HCT116 (cell line): ENCODE measurements around the gene NEB. TPM values are rescaled to one million over a fixed set of nuclear protein-coding genes. Genes with fewer than 3 reads are reported as not detected.

Experiments used
- ATAC-seq: fragments of 200-7000 bp; cut with Tn5 transposase; 2 replicates; pipeline ENCODE4 v1.9.1; 2020; ENCODE audit warnings: mild to moderate bottlenecking, moderate library complexity
- BruUV-seq: library from RNA; stranded (reverse); fragments of 400-500 nt; replicated peaks from 2 replicates; lab custom pipeline; 2021; lab: Mats Ljungman, UMichigan
- CTCF ChIA-PET: fragments of 300-600 bp; sonication (Branson Sonifier 250); formaldehyde crosslinking; loops from one replicate; lab custom pipeline; 2021; ENCODE audit warnings: antibody characterized with exemption; lab: Charles Lee
- POLR2A ChIA-PET: fragments of 300-600, 350-600 bp; sonication (Branson Sonifier 250); formaldehyde crosslinking; loops from one replicate; lab custom pipeline; 2021; ENCODE audit warnings: antibody characterized with exemption; lab: Charles Lee
- RAD21 ChIA-PET, 2 experiments: fragments of 300-600 bp; sonication (Branson Sonifier 250); formaldehyde crosslinking; loops; one replicate each; lab custom pipeline; 2023; ENCODE audit warnings: low total read pairs in 2 of 2; ENCODE audit not compliant: uncharacterized antibody in 2 of 2, unreplicated experiment in 2 of 2, low non-redundant PET in 1 of 2; lab: Charles Lee
- DNase-seq: peaks from one replicate; pipeline ENCODE4 v3.0.0-alpha.2; 2010; ENCODE audit warnings: low read depth, low spot score
- H2AFZ ChIP-seq: fragments of 200-600 bp; shearing (Covaris generic), sonication (generic); 2 replicates; pipeline ENCODE4 v1.6.1; 2017; ENCODE audit warnings: low read depth, mixed run types, mixed read lengths, antibody characterized with exemption, low read length; ENCODE audit not compliant: poor library complexity, severe bottlenecking
- H3K27ac ChIP-seq: 2 replicates; pipeline ENCODE4 v1.5.1; 2012; ENCODE audit warnings: low read depth, low read length
- H3K27me3 ChIP-seq: fragments of 200-600 bp; sonication (generic); 2 replicates; pipeline ENCODE4 v1.6.1; 2016; ENCODE audit warnings: mixed run types, low read length, mixed read lengths; ENCODE audit not compliant: insufficient read depth
- H3K36me3 ChIP-seq, 2 experiments: fragments of 200-500 bp in 1 of 2; fragments of 200-600 bp in 1 of 2; sonication (Bioruptor generic) in 1 of 2; sonication (generic) in 1 of 2; 2 replicates each; pipeline versions ENCODE4 v1.5.1 to v1.6.1; 2014 to 2016; ENCODE audit warnings: low read length in 2 of 2, inconsistent platforms in 1 of 2, mixed read lengths in 1 of 2, mixed run types in 1 of 2; ENCODE audit not compliant: insufficient read depth in 2 of 2, control insufficient read depth in 1 of 2
- H3K4me1 ChIP-seq, 2 experiments: fragments of 200-600 bp in 1 of 2; sonication (generic) in 1 of 2; 2 replicates each; pipeline versions ENCODE4 v1.5.1 to v1.6.1; 2012 to 2017; ENCODE audit warnings: low read length in 2 of 2, inconsistent platforms in 1 of 2, mild to moderate bottlenecking in 1 of 2, mixed read lengths in 1 of 2, mixed run types in 1 of 2, moderate library complexity in 1 of 2; ENCODE audit not compliant: insufficient read depth in 2 of 2, control insufficient read depth in 1 of 2
- H3K4me2 ChIP-seq: fragments of 200-600 bp; sonication (generic); 2 replicates; pipeline ENCODE4 v1.6.1; 2017; ENCODE audit warnings: mixed run types, low read length, mixed read lengths
- H3K4me3 ChIP-seq, 2 experiments: fragments of 200-600 bp in 1 of 2; sonication (generic) in 1 of 2; replicated peaks in 1 of 2; 2 replicates each; pipeline ENCODE4 v1.5.1; 2011 to 2016; ENCODE audit warnings: low read length in 2 of 2, control low read depth in 1 of 2, low read depth in 1 of 2, mild to moderate bottlenecking in 1 of 2, mixed read lengths in 1 of 2, mixed run types in 1 of 2
- H3K79me2 ChIP-seq: fragments of 200-600 bp; sonication (generic); 2 replicates; pipeline ENCODE4 v1.6.1; 2017; ENCODE audit warnings: mild to moderate bottlenecking, mixed run types, low read length, moderate library complexity, mixed read lengths; ENCODE audit not compliant: insufficient read depth
- H3K9ac ChIP-seq: fragments of 200-600 bp; sonication (generic); 2 replicates; pipeline ENCODE4 v1.6.1; 2016; ENCODE audit warnings: low read length, mixed read lengths
- H3K9me2 ChIP-seq: fragments of 200-600 bp; sonication (generic), shearing (Covaris generic); 2 replicates; pipeline ENCODE4 v1.6.1; 2017; ENCODE audit warnings: mixed run types, mild to moderate bottlenecking, moderate library complexity; ENCODE audit not compliant: insufficient read depth
- H3K9me3 ChIP-seq, 2 experiments: fragments of 200-500 bp in 1 of 2; fragments of 200-600 bp in 1 of 2; sonication (Bioruptor generic) in 1 of 2; sonication (generic) in 1 of 2; 2 replicates each; pipeline ENCODE4 v1.6.1; 2014 to 2017; ENCODE audit warnings: low read length in 2 of 2, mixed read lengths in 2 of 2, inconsistent platforms in 1 of 2, low read depth in 1 of 2, mild to moderate bottlenecking in 1 of 2, mixed run types in 1 of 2, moderate library complexity in 1 of 2; ENCODE audit not compliant: control insufficient read depth in 1 of 2, insufficient read depth in 1 of 2
- H4K20me1 ChIP-seq: fragments of 200-600 bp; sonication (generic), shearing (Covaris generic); 2 replicates; pipeline ENCODE4 v1.6.1; 2017; ENCODE audit warnings: mixed run types, mild to moderate bottlenecking, moderate library complexity; ENCODE audit not compliant: insufficient read depth
- CBX3 ChIP-seq: IDR thresholded peaks from 2 replicates; pipeline ENCODE4 v1.6.1; 2012; ENCODE audit warnings: low read depth
- CEBPB ChIP-seq: IDR thresholded peaks from 2 replicates; pipeline ENCODE4 v1.6.1; 2012; ENCODE audit warnings: low read depth
- EZH2 ChIP-seq: fragments of 200-600 bp; sonication (generic); IDR thresholded peaks from 2 replicates; pipeline ENCODE4 v1.6.1; 2017; ENCODE audit warnings: antibody characterized with exemption, mixed run types
- EZH2phosphoT487 ChIP-seq: fragments of 200-600 bp; IDR thresholded peaks from 2 replicates; pipeline ENCODE4 v1.6.1; 2018; ENCODE audit warnings: antibody characterized with exemption, borderline replicate concordance
- FOSL1 ChIP-seq: IDR thresholded peaks from 2 replicates; pipeline ENCODE4 v1.6.1; 2012; ENCODE audit warnings: low read depth
- JUND ChIP-seq: IDR thresholded peaks from 2 replicates; pipeline ENCODE4 v1.6.1; 2012
- POLR2A ChIP-seq: IDR thresholded peaks from 2 replicates; pipeline ENCODE4 v1.7.0; 2011; ENCODE audit warnings: borderline replicate concordance; ENCODE audit not compliant: insufficient read depth, insufficient read length; ENCODE audit errors: extremely low read depth
- POLR2AphosphoS5 ChIP-seq: IDR thresholded peaks from 2 replicates; pipeline ENCODE4 v1.6.1; 2011; ENCODE audit warnings: mild to moderate bottlenecking, low read depth, low read length, moderate library complexity
- RAD21 ChIP-seq: IDR thresholded peaks from 2 replicates; pipeline ENCODE4 v1.6.1; 2012; ENCODE audit warnings: low read depth, mild to moderate bottlenecking
- SIN3A ChIP-seq: IDR thresholded peaks from 2 replicates; pipeline ENCODE4 v1.6.1; 2012; ENCODE audit warnings: low read depth
- SP1 ChIP-seq: IDR thresholded peaks from 2 replicates; pipeline ENCODE4 v1.6.1; 2012; ENCODE audit warnings: low read depth
- ZFX ChIP-seq: fragments of 450-650 bp; IDR thresholded peaks from 2 replicates; pipeline ENCODE4 v1.6.1; 2017
- ZNF274 ChIP-seq: fragments of 200-500 bp; sonication (Bioruptor generic); IDR thresholded peaks from 2 replicates; pipeline ENCODE4 v1.6.1; 2014; ENCODE audit warnings: mild to moderate bottlenecking, low read depth, low read length, inconsistent platforms
- intact Hi-C: fragments of 100-400 bp; cut with micrococcal nuclease; formaldehyde crosslinking; loops from 2 replicates; pipeline ENCODE4 v1.10.0; 2022
- total RNA-seq: library from RNA; stranded (reverse); gene quantifications from one replicate; pipeline ENCODE4 v1.2.1, GENCODE V29; 2021; ENCODE audit not compliant: unreplicated experiment
- TF ChIP-seq, protein P1 (sequence below): IDR thresholded peaks from 2 replicates; pipeline ENCODE4 v1.6.1; 2011; ENCODE audit warnings: mild to moderate bottlenecking, low read length, moderate library complexity; ENCODE audit not compliant: insufficient replicate concordance; ENCODE audit errors: extremely low read depth
- TF ChIP-seq, protein P2 (sequence below): IDR thresholded peaks from 2 replicates; pipeline ENCODE4 v1.6.1; 2012; ENCODE audit warnings: low read depth

The NEB gene
- total RNA-seq, 1 experiment from 2014 or later: 0.34 TPM

DNA sequence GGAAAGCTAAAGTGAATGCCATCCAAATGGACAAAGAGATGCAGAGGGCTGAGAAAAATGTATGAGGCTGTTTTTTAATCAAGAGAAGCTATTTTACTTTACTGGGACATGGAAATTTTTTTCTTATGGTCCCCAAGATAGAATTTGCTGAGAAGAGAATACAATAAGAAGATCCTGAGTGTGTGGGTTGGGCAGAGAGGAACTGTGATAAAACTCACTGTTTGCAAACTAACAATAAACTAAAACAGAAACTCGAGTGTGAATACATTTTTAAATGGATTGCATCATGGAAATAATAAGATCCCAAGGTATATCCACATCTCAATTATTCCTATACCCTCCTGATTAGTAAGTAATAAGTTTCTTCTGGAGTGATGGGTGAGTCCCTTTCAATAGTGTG is 4.4 kb downstream of the NEB start:
- H3K4me1 ChIP-seq: no peaks in the 10 kb centered on the region
- no peaks in the 10 kb centered on the region for H3K9me3 ChIP-seq
- ChIA-PET CTCF (no interaction called here), RAD21 (no interaction called here), POLR2A (no interaction called here)
- no peaks in the 10 kb centered on the region for H3K9me2 ChIP-seq
- no peak overlapping the region for H3K27ac ChIP-seq
- intact Hi-C loops: no loop called here
- no peaks in the 10 kb centered on the region for H4K20me1 ChIP-seq
- no peak overlapping the region for H3K4me3 ChIP-seq
- no peaks in the 10 kb centered on the region for H3K36me3 ChIP-seq
- H3K9ac ChIP-seq: no peak overlapping the region
- no peak overlapping the region for H2AFZ ChIP-seq
- H3K4me2 ChIP-seq: no peak overlapping the region
- TF ChIP-seq FOSL1: no peak
- no peaks in the 10 kb centered on the region for H3K27me3 ChIP-seq
- no peaks in the 10 kb centered on the region for H3K79me2 ChIP-seq
- no TSS peak for BruUV-seq
- ATAC-seq: no peak
- DNase-seq: no peak

GRCh38 chr2:151729415-151729811 is 4.9 kb downstream of the NEB start:
- intact Hi-C loops: no loop called here

More at GRCh38 chr2:151729415-151729811, 4.9 kb downstream of the NEB start:
- H3K4me1 ChIP-seq: no peaks in the 10 kb centered on the region
- ATAC-seq: no peak
- H3K4me3 ChIP-seq: no peak overlapping the region
- no peak overlapping the region for H3K27ac ChIP-seq
- TF ChIP-seq ZFX (no peak), POLR2A (no peak), EZH2 (no peak), ZNF274 (no peak), SIN3A (no peak), CBX3 (no peak), POLR2AphosphoS5 (no peak), EZH2phosphoT487 (no peak), CEBPB (no peak), JUND (no peak), RAD21 (no peak), FOSL1 (no peak), SP1 (no peak)
- TF ChIP-seq, protein P1, sequence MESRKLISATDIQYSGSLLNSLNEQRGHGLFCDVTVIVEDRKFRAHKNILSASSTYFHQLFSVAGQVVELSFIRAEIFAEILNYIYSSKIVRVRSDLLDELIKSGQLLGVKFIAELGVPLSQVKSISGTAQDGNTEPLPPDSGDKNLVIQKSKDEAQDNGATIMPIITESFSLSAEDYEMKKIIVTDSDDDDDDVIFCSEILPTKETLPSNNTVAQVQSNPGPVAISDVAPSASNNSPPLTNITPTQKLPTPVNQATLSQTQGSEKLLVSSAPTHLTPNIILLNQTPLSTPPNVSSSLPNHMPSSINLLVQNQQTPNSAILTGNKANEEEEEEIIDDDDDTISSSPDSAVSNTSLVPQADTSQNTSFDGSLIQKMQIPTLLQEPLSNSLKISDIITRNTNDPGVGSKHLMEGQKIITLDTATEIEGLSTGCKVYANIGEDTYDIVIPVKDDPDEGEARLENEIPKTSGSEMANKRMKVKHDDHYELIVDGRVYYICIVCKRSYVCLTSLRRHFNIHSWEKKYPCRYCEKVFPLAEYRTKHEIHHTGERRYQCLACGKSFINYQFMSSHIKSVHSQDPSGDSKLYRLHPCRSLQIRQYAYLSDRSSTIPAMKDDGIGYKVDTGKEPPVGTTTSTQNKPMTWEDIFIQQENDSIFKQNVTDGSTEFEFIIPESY: no peak
- TF ChIP-seq, protein P2, sequence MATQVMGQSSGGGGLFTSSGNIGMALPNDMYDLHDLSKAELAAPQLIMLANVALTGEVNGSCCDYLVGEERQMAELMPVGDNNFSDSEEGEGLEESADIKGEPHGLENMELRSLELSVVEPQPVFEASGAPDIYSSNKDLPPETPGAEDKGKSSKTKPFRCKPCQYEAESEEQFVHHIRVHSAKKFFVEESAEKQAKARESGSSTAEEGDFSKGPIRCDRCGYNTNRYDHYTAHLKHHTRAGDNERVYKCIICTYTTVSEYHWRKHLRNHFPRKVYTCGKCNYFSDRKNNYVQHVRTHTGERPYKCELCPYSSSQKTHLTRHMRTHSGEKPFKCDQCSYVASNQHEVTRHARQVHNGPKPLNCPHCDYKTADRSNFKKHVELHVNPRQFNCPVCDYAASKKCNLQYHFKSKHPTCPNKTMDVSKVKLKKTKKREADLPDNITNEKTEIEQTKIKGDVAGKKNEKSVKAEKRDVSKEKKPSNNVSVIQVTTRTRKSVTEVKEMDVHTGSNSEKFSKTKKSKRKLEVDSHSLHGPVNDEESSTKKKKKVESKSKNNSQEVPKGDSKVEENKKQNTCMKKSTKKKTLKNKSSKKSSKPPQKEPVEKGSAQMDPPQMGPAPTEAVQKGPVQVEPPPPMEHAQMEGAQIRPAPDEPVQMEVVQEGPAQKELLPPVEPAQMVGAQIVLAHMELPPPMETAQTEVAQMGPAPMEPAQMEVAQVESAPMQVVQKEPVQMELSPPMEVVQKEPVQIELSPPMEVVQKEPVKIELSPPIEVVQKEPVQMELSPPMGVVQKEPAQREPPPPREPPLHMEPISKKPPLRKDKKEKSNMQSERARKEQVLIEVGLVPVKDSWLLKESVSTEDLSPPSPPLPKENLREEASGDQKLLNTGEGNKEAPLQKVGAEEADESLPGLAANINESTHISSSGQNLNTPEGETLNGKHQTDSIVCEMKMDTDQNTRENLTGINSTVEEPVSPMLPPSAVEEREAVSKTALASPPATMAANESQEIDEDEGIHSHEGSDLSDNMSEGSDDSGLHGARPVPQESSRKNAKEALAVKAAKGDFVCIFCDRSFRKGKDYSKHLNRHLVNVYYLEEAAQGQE: no peak
- H3K36me3 ChIP-seq: no peaks in the 10 kb centered on the region
- no peaks in the 10 kb centered on the region for H3K27me3 ChIP-seq
- no peak overlapping the region for H3K9ac ChIP-seq
- RAD21 ChIA-PET: no interaction called here
- POLR2A ChIA-PET: no interaction called here
- H3K79me2 ChIP-seq: no peaks in the 10 kb centered on the region
- CTCF ChIA-PET: no interaction called here
- H4K20me1 ChIP-seq: no peaks in the 10 kb centered on the region
- DNase-seq: no peak
- H3K9me3 ChIP-seq: no peaks in the 10 kb centered on the region
- H3K9me2 ChIP-seq: no peaks in the 10 kb centered on the region
- H2AFZ ChIP-seq: no peak overlapping the region
- BruUV-seq: no TSS peak
- H3K4me2 ChIP-seq: no peak overlapping the region
